H1 (cell line): ENCODE measurements around the gene SSB. TPM values are rescaled to one million over a fixed set of nuclear protein-coding genes. Genes with fewer than 3 reads are reported as not detected.

Experiments
- CTCF ChIA-PET: fragments of 300-600 bp; sonication (Branson Sonifier 250); formaldehyde crosslinking; loops from one replicate; lab custom pipeline; 2021; ENCODE audit not compliant: partially characterized antibody; lab: Charles Lee
- POLR2A ChIA-PET: fragments of 300-600 bp; sonication (Branson Sonifier 250); formaldehyde crosslinking; loops from one replicate; lab custom pipeline; 2021; ENCODE audit warnings: inconsistent platforms; ENCODE audit not compliant: partially characterized antibody; lab: Charles Lee
- DNase-seq, 2 experiments: peaks; one replicate each; pipeline versions ENCODE4 v3.0.0 to v3.0.0-alpha.2; 2010 to 2022; ENCODE audit warnings: low spot score in 2 of 2, low read depth in 1 of 2, mixed read lengths in 1 of 2
- FAIRE-seq: peaks from 2 replicates; lab custom pipeline; 2011; peaks lifted over from hg19 to GRCh38; lab: Jason Lieb, UNC
- H2AFZ ChIP-seq: 2 replicates; pipeline ENCODE4 v1.8.1; 2012; ENCODE audit warnings: low read length, inconsistent platforms
- H2AK5ac ChIP-seq: 2 replicates; pipeline ENCODE4 v1.6.1; 2013; ENCODE audit warnings: low read depth, low read length
- H2BK120ac ChIP-seq: replicated peaks from 2 replicates; pipeline ENCODE3; 2013; ENCODE audit warnings: low read depth, low read length, inconsistent platforms
- H2BK12ac ChIP-seq: 2 replicates; pipeline ENCODE4 v1.6.1; 2013; ENCODE audit warnings: low read depth, low read length
- H2BK15ac ChIP-seq: 2 replicates; pipeline ENCODE4 v1.6.1; 2013; ENCODE audit warnings: low read length
- H2BK20ac ChIP-seq: 2 replicates; pipeline ENCODE4 v1.6.1; 2013; ENCODE audit warnings: low read length
- H2BK5ac ChIP-seq: 2 replicates; pipeline ENCODE4 v1.6.1; 2013; ENCODE audit warnings: low read depth, low read length
- H3K14ac ChIP-seq: 2 replicates; pipeline ENCODE4 v1.6.1; 2013; ENCODE audit warnings: inconsistent platforms; ENCODE audit not compliant: insufficient read length
- H3K18ac ChIP-seq: 2 replicates; pipeline ENCODE4 v1.6.1; 2013; ENCODE audit warnings: low read length; ENCODE audit errors: extremely low read depth
- H3K23ac ChIP-seq: 2 replicates; pipeline ENCODE4 v1.6.1; 2013; ENCODE audit warnings: inconsistent platforms; ENCODE audit not compliant: insufficient read length
- H3K23me2 ChIP-seq: 2 replicates; pipeline ENCODE4 v1.6.1; 2013; ENCODE audit warnings: low read depth, low read length
- H3K27ac ChIP-seq: 2 replicates; pipeline ENCODE4 v1.6.1; 2011; ENCODE audit warnings: low read depth, low read length, inconsistent platforms
- H3K27me3 ChIP-seq, 4 experiments: replicated peaks in 1 of 4; 1 replicate in 1 of 4; 2 replicates in 3 of 4; pipeline versions ENCODE4 v1.6.1 to v1.8.1; 2011 to 2013; ENCODE audit warnings: low read length in 3 of 4, mild to moderate bottlenecking in 3 of 4, inconsistent platforms in 2 of 4, mixed read lengths in 2 of 4, moderate library complexity in 1 of 4; ENCODE audit not compliant: control insufficient read depth in 3 of 4, insufficient read depth in 3 of 4; ENCODE audit errors: extremely low read depth in 1 of 4
- H3K36me3 ChIP-seq, 4 experiments: 2 replicates each; pipeline versions ENCODE4 v1.6.1 to v1.8.1; 2011 to 2013; ENCODE audit warnings: mild to moderate bottlenecking in 4 of 4, low read length in 3 of 4, moderate library complexity in 2 of 4, control low read depth in 1 of 4, inconsistent platforms in 1 of 4; ENCODE audit not compliant: insufficient read depth in 4 of 4, control insufficient read depth in 2 of 4
- H3K4ac ChIP-seq: replicated peaks from 2 replicates; pipeline ENCODE3; 2013; ENCODE audit warnings: low read length, low read depth, mixed read lengths, inconsistent platforms; ENCODE audit not compliant: insufficient read length
- H3K4me1 ChIP-seq, 4 experiments: replicated peaks in 1 of 4; 1 replicate in 1 of 4; 2 replicates in 3 of 4; pipeline versions ENCODE4 v1.6.1 to v1.8.1; 2011 to 2013; ENCODE audit warnings: low read length in 3 of 4, inconsistent platforms in 2 of 4, mixed read lengths in 1 of 4; ENCODE audit not compliant: insufficient read depth in 4 of 4, control insufficient read depth in 3 of 4
- H3K4me2 ChIP-seq, 2 experiments: 2 replicates each; pipeline versions ENCODE4 v1.6.1 to v1.8.1; 2011 to 2013; ENCODE audit warnings: low read depth in 2 of 2, low read length in 2 of 2, control low read depth in 1 of 2, inconsistent platforms in 1 of 2, mild to moderate bottlenecking in 1 of 2; ENCODE audit not compliant: insufficient read depth in 1 of 2
- H3K4me3 ChIP-seq, 4 experiments: fragments of 200-600, 300-600 bp in 1 of 4; sonication (generic), shearing (Covaris generic), sonication (Bioruptor Twin) in 1 of 4; 2 replicates each; pipeline versions ENCODE4 v1.5.1 to v1.8.1; 2011 to 2016; ENCODE audit warnings: low read length in 4 of 4, low read depth in 3 of 4, control low read depth in 2 of 4, inconsistent platforms in 2 of 4, mild to moderate bottlenecking in 2 of 4, mixed read lengths in 1 of 4, moderate library complexity in 1 of 4; ENCODE audit not compliant: insufficient read depth in 2 of 4; ENCODE audit errors: extremely low read depth in 1 of 4
- H3K56ac ChIP-seq: replicated peaks from 2 replicates; pipeline ENCODE3; 2013; ENCODE audit warnings: low read depth, mild to moderate bottlenecking, mixed read lengths, low read length, inconsistent platforms; ENCODE audit not compliant: insufficient read length
- H3K79me1 ChIP-seq: 2 replicates; pipeline ENCODE4 v1.6.1; 2013; ENCODE audit warnings: low read depth, low read length, control low read depth
- H3K79me2 ChIP-seq, 2 experiments: 2 replicates each; pipeline versions ENCODE4 v1.6.1 to v1.8.1; 2012 to 2013; ENCODE audit warnings: low read length in 2 of 2, mild to moderate bottlenecking in 2 of 2, inconsistent platforms in 1 of 2; ENCODE audit not compliant: insufficient read depth in 2 of 2, control insufficient read depth in 1 of 2
- H3K9ac ChIP-seq, 4 experiments: replicated peaks in 1 of 4; 1 replicate in 1 of 4; 2 replicates in 3 of 4; pipeline versions ENCODE4 v1.6.1 to v1.8.1; 2011 to 2013; ENCODE audit warnings: low read depth in 3 of 4, low read length in 3 of 4, control low read depth in 2 of 4, mild to moderate bottlenecking in 2 of 4, moderate library complexity in 2 of 4, inconsistent platforms in 1 of 4; ENCODE audit errors: extremely low read depth in 1 of 4
- H3K9me3 ChIP-seq, 2 experiments: 2 replicates each; pipeline versions ENCODE4 v1.6.1 to v1.8.1; 2012 to 2013; ENCODE audit warnings: mild to moderate bottlenecking in 2 of 2, moderate library complexity in 2 of 2, control low read depth in 1 of 2, inconsistent platforms in 1 of 2, low read depth in 1 of 2, low read length in 1 of 2, mixed read lengths in 1 of 2; ENCODE audit not compliant: insufficient read depth in 2 of 2
- H4K20me1 ChIP-seq, 2 experiments: replicated peaks in 1 of 2; 2 replicates each; pipeline versions ENCODE3 to v1.8.1; 2011 to 2013; ENCODE audit warnings: inconsistent platforms in 2 of 2, low read length in 2 of 2, mild to moderate bottlenecking in 1 of 2; ENCODE audit not compliant: insufficient read depth in 2 of 2, control insufficient read depth in 1 of 2
- H4K5ac ChIP-seq: 2 replicates; pipeline ENCODE4 v1.6.1; 2013; ENCODE audit warnings: low read length, low read depth, mixed read lengths, inconsistent platforms; ENCODE audit not compliant: insufficient read length
- H4K8ac ChIP-seq: 2 replicates; pipeline ENCODE4 v1.8.0; 2013; ENCODE audit warnings: mild to moderate bottlenecking, moderate library complexity, low read length, inconsistent platforms; ENCODE audit not compliant: insufficient read depth; ENCODE audit errors: extremely low read depth
- H4K91ac ChIP-seq: replicated peaks from 2 replicates; pipeline ENCODE3; 2013; ENCODE audit warnings: low read length, mixed read lengths, inconsistent platforms; ENCODE audit not compliant: insufficient read length
- ASH2L ChIP-seq: fragments of 200-600, 300-600 bp; sonication (generic); IDR thresholded peaks from one replicate; pipeline ENCODE4 v1.7.1; 2017; ENCODE audit warnings: low read length
- BCL11A ChIP-seq, 2 experiments: IDR thresholded peaks; one replicate each; pipeline ENCODE4 v1.6.1; 2011; ENCODE audit warnings: low read depth in 2 of 2, low read length in 2 of 2, mild to moderate bottlenecking in 2 of 2
- CTBP2 ChIP-seq: IDR thresholded peaks from 2 replicates; pipeline ENCODE4 v1.7.0; 2011; ENCODE audit warnings: borderline replicate concordance, mild to moderate bottlenecking, moderate library complexity, mixed read lengths, low read length; ENCODE audit not compliant: insufficient read depth, insufficient read length
- GABPA ChIP-seq: IDR thresholded peaks from 2 replicates; pipeline ENCODE4 v1.6.1; 2011; ENCODE audit warnings: mild to moderate bottlenecking, low read length, moderate library complexity, borderline replicate concordance; ENCODE audit not compliant: insufficient read depth
- JUND ChIP-seq: IDR thresholded peaks from 2 replicates; pipeline ENCODE4 v1.6.1; 2011; ENCODE audit warnings: mild to moderate bottlenecking, improper control_type of control experiment, low read length
- MAX ChIP-seq: IDR thresholded peaks from 2 replicates; pipeline ENCODE4 v1.6.1; 2012; ENCODE audit warnings: inconsistent platforms
- POU5F1 ChIP-seq: IDR thresholded peaks from 2 replicates; pipeline ENCODE4 v1.6.1; 2011; ENCODE audit warnings: low read depth, mild to moderate bottlenecking, low read length, moderate library complexity
- RFX5 ChIP-seq: IDR thresholded peaks from 2 replicates; pipeline ENCODE4 v1.6.1; 2011; ENCODE audit warnings: low read depth, low read length, improper control_type of control experiment, borderline replicate concordance
- SIN3A ChIP-seq, 2 experiments: IDR thresholded peaks in 1 of 2; conservative IDR thresholded peaks in 1 of 2; 2 replicates each; pipeline ENCODE4 v1.6.1; 2011 to 2012; ENCODE audit warnings: low read length in 2 of 2, improper control_type of control experiment in 1 of 2, low read depth in 1 of 2, mild to moderate bottlenecking in 1 of 2
- WGBS, 2 experiments: shearing (Covaris generic) in 1 of 2; methylation state at CpG; one replicate each; pipeline versions ENCODE4 v1.1.6 to v1.1.7; 2013 to 2015; ENCODE audit warnings: low lambda C conversion rate in 2 of 2, mixed read lengths in 2 of 2, inconsistent platforms in 1 of 2, low coverage in 1 of 2, missing lambda C conversion rate in 1 of 2; ENCODE audit not compliant: insufficient replicate concordance in 2 of 2, insufficient coverage in 1 of 2, insufficient read length in 1 of 2; ENCODE audit errors: extremely low coverage in 1 of 2, missing lambda C conversion rate in 1 of 2; 5-methylcytosine and 5-hydroxymethylcytosine counted together
- polyA plus RNA-seq, 7 experiments: library from polyadenylated mRNA; depleted of rRNA in 3 of 7; stranded (reverse) in 5 of 7; unstranded in 2 of 7; fragments of >200 nt in 5 of 7; fragments of 200-250 nt in 2 of 7; gene quantifications; 1 replicate in 5 of 7; 2 replicates in 1 of 7; 4 replicates in 1 of 7; pipeline versions ENCODE4 v1.2.1 to v1.2.3, GENCODE V29; 2011 to 2013; ENCODE audit warnings: missing spikeins in 2 of 7, mixed read lengths in 2 of 7
- total RNA-seq: library from RNA; stranded (reverse); fragmentation: NEBNext Ultra II Directional; extraction: Animal tissue kit (Norgen Biotek cat#: 25700); gene quantifications from 2 replicates; pipeline ENCODE4 v1.2.1, GENCODE V29; 2021
- TF ChIP-seq, protein P1 (sequence below): IDR thresholded peaks from 2 replicates; pipeline ENCODE4 v1.6.1; 2012; ENCODE audit warnings: low read length, inconsistent platforms

SSB gene
- total and polyA plus RNA-seq, 2 of the 8 experiments (the other 6 are each of a cell fraction or from before 2014, with no cell fraction given), result 60.8 to 270 TPM

DNA sequence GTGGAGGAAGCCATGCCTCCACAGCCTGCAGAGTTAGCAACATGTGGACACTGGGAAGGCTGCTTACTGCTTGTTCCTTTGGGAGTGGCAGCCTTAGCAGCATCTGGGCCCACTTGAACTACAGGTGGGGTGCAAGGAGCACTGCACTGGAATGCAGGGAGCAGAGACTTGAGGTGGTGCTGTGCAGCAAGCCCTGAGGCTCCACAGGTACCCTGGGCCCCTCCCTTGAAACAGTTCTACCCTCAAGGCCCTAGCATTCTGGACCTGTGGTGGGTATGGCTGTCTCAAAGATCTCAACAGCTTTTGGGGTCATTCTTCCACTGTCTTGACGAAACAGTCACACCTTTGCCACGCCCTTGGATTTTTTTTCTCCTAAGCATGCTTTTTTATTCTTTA, 42.1 kb downstream of the SSB start:
- no peak overlapping the region for H4K91ac ChIP-seq
- H4K8ac ChIP-seq, result no peak overlapping the region
- H3K23ac ChIP-seq, result no peak overlapping the region
- no peak overlapping the region for H3K18ac ChIP-seq
- H3K23me2 ChIP-seq, result no peaks in the 10 kb centered on the region
- TF ChIP-seq, protein P1, sequence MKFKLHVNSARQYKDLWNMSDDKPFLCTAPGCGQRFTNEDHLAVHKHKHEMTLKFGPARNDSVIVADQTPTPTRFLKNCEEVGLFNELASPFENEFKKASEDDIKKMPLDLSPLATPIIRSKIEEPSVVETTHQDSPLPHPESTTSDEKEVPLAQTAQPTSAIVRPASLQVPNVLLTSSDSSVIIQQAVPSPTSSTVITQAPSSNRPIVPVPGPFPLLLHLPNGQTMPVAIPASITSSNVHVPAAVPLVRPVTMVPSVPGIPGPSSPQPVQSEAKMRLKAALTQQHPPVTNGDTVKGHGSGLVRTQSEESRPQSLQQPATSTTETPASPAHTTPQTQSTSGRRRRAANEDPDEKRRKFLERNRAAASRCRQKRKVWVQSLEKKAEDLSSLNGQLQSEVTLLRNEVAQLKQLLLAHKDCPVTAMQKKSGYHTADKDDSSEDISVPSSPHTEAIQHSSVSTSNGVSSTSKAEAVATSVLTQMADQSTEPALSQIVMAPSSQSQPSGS, result no peak
- no peak for TF ChIP-seq SIN3A (conservative IDR thresholded peaks at IDR 0.05 in 1 of 2, IDR thresholded peaks at IDR 0.05 in 1 of 2; ENCODE audit: low read depth in 1 of 2, low read length in 2 of 2)
- no peak for TF ChIP-seq POU5F1
- TF ChIP-seq MAX, result no peak
- no peak for TF ChIP-seq RFX5
- TF ChIP-seq CTBP2, result no peak
- no peak for TF ChIP-seq GABPA
- no peak for TF ChIP-seq BCL11A (IDR thresholded peaks at IDR 0.05; ENCODE audit: low read depth in 2 of 2, low read length in 2 of 2)
- no peak for TF ChIP-seq JUND
- TF ChIP-seq ASH2L, result no peak
- H3K9ac ChIP-seq, result no peak overlapping the region
- FAIRE-seq (no peak), DNase-seq (no peak)
- CTCF ChIA-PET, result interaction anchor here (1.1 to 2.3 kb wide), 2 partner anchors 13 to 24 kb away, joined by 3 to 9 read pairs; partner anchors contain the start of gene UBR3
- no peak overlapping the region for H2BK15ac ChIP-seq
- no peak overlapping the region for H2BK20ac ChIP-seq
- no peak overlapping the region for H2BK12ac ChIP-seq
- peaks cover 0 to 22% of the 10 kb centered on the region in 2 experiments; a peak in 1 of 4 replicates for H3K79me2 ChIP-seq
- WGBS, 2 experiments, result 95% methylated on average over 2 of the region's 2 CpGs; no CpG with 5 or more reads in 1 of the 2 experiments
- H3K4ac ChIP-seq, result no peak overlapping the region
- H2BK5ac ChIP-seq, result no peak overlapping the region
- no peak overlapping the region for H4K5ac ChIP-seq
- no peaks in the 10 kb centered on the region for H3K27me3 ChIP-seq
- H3K9me3 ChIP-seq, result no peaks in the 10 kb centered on the region
- H2AFZ ChIP-seq, result no peak overlapping the region
- no peak overlapping the region for H3K56ac ChIP-seq
- H3K4me3 ChIP-seq, result no peak overlapping the region
- H3K4me2 ChIP-seq, result no peak overlapping the region
- no peak overlapping the region for H2AK5ac ChIP-seq
- H3K36me3 ChIP-seq, result peaks cover 0 to 3% (median 0%) of the 10 kb centered on the region in 4 experiments; a peak in 1 of 8 replicates
- no peak overlapping the region for H2BK120ac ChIP-seq
- H3K4me1 ChIP-seq, result no peaks in the 10 kb centered on the region
- no peak overlapping the region for H3K27ac ChIP-seq
- POLR2A ChIA-PET, result interaction anchor here (2.9 kb wide), 1 partner anchor 13 kb away, joined by 7 read pairs; the partner anchor contains the start of gene UBR3
- no peak overlapping the region for H3K14ac ChIP-seq
- no peaks in the 10 kb centered on the region for H3K79me1 ChIP-seq
- no peaks in the 10 kb centered on the region for H4K20me1 ChIP-seq
